Testis (tissue), 3 donors: ENCODE measurements around the gene NBAS. TPM values are rescaled to one million over a fixed set of nuclear protein-coding genes. Genes with fewer than 3 reads are reported as not detected.

ENCODE experiments used
- DNase-seq: peaks from one replicate; pipeline ENCODE4 v3.0.0-alpha.2; 2019
- H3K27ac ChIP-seq, 2 donors: fragments of 200-600 bp; sonication (generic); one replicate each; pipeline ENCODE4 v1.5.1; 2019
- H3K27me3 ChIP-seq: fragments of 200-600 bp; sonication (generic); one replicate; pipeline ENCODE4 v1.5.1; 2019
- H3K36me3 ChIP-seq: fragments of 200-600 bp; sonication (generic); one replicate; pipeline ENCODE4 v1.5.1; 2017; ENCODE audit warnings: low read depth; ENCODE audit errors: missing control alignments
- H3K4me1 ChIP-seq: fragments of 200-600 bp; sonication (generic); one replicate; pipeline ENCODE4 v1.5.1; 2019
- H3K4me3 ChIP-seq, 2 donors: fragments of 200-600 bp; sonication (generic); one replicate each; pipeline ENCODE4 v1.5.1; 2017 to 2019
- H3K9me3 ChIP-seq: fragments of 200-600 bp; sonication (generic); one replicate; pipeline ENCODE4 v1.5.1; 2017
- POLR2A ChIP-seq: fragments of 450-650 bp; IDR thresholded peaks from one replicate; pipeline ENCODE4 v1.6.1; 2017; ENCODE audit warnings: antibody characterized with exemption, mild to moderate bottlenecking, moderate library complexity
- WGBS, 2 donors: methylation state at CpG; one replicate each; pipeline ENCODE4 v1.1.5; 2018; 5-methylcytosine and 5-hydroxymethylcytosine counted together
- intact Hi-C: fragments of 100-400 bp; cut with DNase I; formaldehyde crosslinking; loops from one replicate; pipeline ENCODE4 v1.15.1; 2023; ENCODE audit warnings: low total_unique reads
- polyA plus RNA-seq: library from polyadenylated mRNA; stranded (reverse); fragments of 350-450 nt; fragmentation: Illumina TruSeq; extraction: RNeasy Lipid Tissue Mini Kit (QIAGEN cat#74804); gene quantifications from one replicate; pipeline ENCODE4 v1.2.3, GENCODE V29; 2014; ENCODE audit warnings: low read depth, low replicate concordance; ENCODE audit not compliant: insufficient read depth
- total RNA-seq, 2 donors: library from RNA; depleted of rRNA; stranded (reverse); fragments of >200 nt; gene quantifications; one replicate each; pipeline ENCODE4 v1.2.3, GENCODE V29; 2016
- TF ChIP-seq, protein P1 (sequence below), 3 experiments: fragments of 450-650 bp in 2 of 3; fragments of 200-600 bp in 1 of 3; sonication (generic) in 1 of 3; IDR thresholded peaks; one replicate each; pipeline ENCODE4 v1.5.1; 2016 to 2019; ENCODE audit warnings: antibody characterized with exemption in 3 of 3, mild to moderate bottlenecking in 2 of 3, moderate library complexity in 1 of 3

The NBAS gene
- total and polyA plus RNA-seq, 3 donors from 2014 or later, result 75.8 to 84.2 (median 79.7) TPM

- H3K27ac ChIP-seq, result no peak overlapping the region
- WGBS, 2 donors, result 92 to 93% methylated on average over 12 of the region's 12 CpGs
- H3K4me3 ChIP-seq, result no peak overlapping the region
- no peak for DNase-seq
- H3K36me3 ChIP-seq, result no peaks in the 10 kb centered on the region
- intact Hi-C loops, result no loop called here
- H3K4me1 ChIP-seq, result no peaks in the 10 kb centered on the region
- no peaks in the 10 kb centered on the region for H3K9me3 ChIP-seq
- H3K27me3 ChIP-seq, result no peaks in the 10 kb centered on the region
- no peak for TF ChIP-seq POLR2A
- TF ChIP-seq, protein P1, sequence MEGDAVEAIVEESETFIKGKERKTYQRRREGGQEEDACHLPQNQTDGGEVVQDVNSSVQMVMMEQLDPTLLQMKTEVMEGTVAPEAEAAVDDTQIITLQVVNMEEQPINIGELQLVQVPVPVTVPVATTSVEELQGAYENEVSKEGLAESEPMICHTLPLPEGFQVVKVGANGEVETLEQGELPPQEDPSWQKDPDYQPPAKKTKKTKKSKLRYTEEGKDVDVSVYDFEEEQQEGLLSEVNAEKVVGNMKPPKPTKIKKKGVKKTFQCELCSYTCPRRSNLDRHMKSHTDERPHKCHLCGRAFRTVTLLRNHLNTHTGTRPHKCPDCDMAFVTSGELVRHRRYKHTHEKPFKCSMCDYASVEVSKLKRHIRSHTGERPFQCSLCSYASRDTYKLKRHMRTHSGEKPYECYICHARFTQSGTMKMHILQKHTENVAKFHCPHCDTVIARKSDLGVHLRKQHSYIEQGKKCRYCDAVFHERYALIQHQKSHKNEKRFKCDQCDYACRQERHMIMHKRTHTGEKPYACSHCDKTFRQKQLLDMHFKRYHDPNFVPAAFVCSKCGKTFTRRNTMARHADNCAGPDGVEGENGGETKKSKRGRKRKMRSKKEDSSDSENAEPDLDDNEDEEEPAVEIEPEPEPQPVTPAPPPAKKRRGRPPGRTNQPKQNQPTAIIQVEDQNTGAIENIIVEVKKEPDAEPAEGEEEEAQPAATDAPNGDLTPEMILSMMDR (IDR thresholded peaks at IDR 0.05), result no peak
These were observed 7.7 kb upstream of the NBAS start for GRCh38 chr2:15568874-15569273.

DNA sequence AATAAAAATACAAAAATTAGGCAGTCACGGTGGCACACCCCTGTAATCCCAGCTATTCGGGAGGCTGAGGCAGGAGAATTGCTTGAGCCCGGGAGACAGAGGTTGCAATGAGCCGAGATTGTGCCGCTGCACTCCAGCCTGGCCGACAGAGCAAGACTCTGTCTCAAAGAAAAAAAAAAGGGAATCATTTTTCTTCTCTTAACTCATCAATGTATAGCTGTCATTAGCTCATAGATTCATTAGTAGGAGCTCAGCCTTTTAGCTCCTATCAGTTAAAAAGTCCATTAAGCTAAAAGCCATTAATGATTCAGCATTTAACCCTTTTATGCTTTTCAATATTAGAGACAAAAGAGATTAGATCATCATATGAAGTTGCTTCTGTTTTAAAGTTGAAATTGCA, 5.8 kb upstream of the NBAS start:
- TF ChIP-seq, protein P1 (IDR thresholded peaks at IDR 0.05), result no peak
- no peak for TF ChIP-seq POLR2A
- H3K9me3 ChIP-seq, result no peaks in the 10 kb centered on the region
- no peak overlapping the region for H3K4me3 ChIP-seq
- WGBS, 2 donors, result 94% methylated on average over 6 of the region's 6 CpGs
- DNase-seq, result no peak
- H3K4me1 ChIP-seq, result no peaks in the 10 kb centered on the region
- H3K27me3 ChIP-seq, result no peaks in the 10 kb centered on the region
- H3K27ac ChIP-seq, result no peak overlapping the region
- no peaks in the 10 kb centered on the region for H3K36me3 ChIP-seq
- intact Hi-C loops, result no loop called here

GRCh38 chr2:15565994-15566671, 5.0 kb upstream of the NBAS start:
- intact Hi-C loops, result no loop called here
- no peaks in the 10 kb centered on the region for H3K4me1 ChIP-seq
- H3K4me3 ChIP-seq, result no peak overlapping the region
- H3K27ac ChIP-seq, result no peak overlapping the region
- H3K36me3 ChIP-seq, result no peaks in the 10 kb centered on the region
- no peaks in the 10 kb centered on the region for H3K9me3 ChIP-seq
- DNase-seq, result no peak
- WGBS, 2 donors, result 1 to 51% methylated on average over 2 of the region's 2 CpGs
- no peaks in the 10 kb centered on the region for H3K27me3 ChIP-seq
- TF ChIP-seq, protein P1 (IDR thresholded peaks at IDR 0.05), result no peak
- no peak for TF ChIP-seq POLR2A

GRCh38 chr2:15565392-15565791, 4.3 kb upstream of the NBAS start:
- TF ChIP-seq, protein P1 (IDR thresholded peaks at IDR 0.05), result no peak
- no peak for TF ChIP-seq POLR2A
- Histone ChIP-seq H3K9me3 (no peaks in the 10 kb centered on the region), H3K4me3 (no peak overlapping the region), H3K27me3 (no peaks in the 10 kb centered on the region), H3K4me1 (no peaks in the 10 kb centered on the region), H3K36me3 (no peaks in the 10 kb centered on the region), H3K27ac (no peak overlapping the region)
- no peak for DNase-seq
- intact Hi-C loops, result no loop called here
- WGBS, 2 donors, result 81 to 92% methylated on average over 3 of the region's 3 CpGs
